T1000 (cell line): ENCODE results near the gene GUCA1A.
"Not testable (repeated sequence)": the region's sequence is repeated elsewhere in the genome, so short reads cannot be mapped to it uniquely, and the experiment has no call there.

ENCODE experiments used
- DNase-seq: peaks from one replicate; lab custom pipeline; 2025; ENCODE audit warnings: mixed read lengths; lab: John Stamatoyannopoulos, UW

GUCA1A gene

DNA sequence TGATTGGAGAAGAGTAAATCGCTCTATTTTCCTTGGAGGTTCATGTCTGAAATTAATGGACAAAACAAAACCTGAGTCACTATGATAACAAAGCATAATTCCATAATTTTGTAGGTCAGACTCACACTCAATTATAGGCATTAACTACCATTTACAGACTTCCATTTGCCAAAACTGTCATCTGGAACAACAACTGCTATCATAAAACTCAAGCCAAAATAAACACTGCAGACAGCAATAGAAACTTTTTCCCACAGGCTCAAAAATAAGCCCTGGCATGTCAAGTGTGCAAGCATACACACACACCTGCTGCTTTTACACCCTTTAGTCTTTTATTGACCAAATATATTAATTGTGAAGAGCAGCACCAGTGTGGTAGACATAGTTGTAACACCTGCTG, 37.4 kb downstream of the GUCA1A start:
- no peak for DNase-seq

DNA sequence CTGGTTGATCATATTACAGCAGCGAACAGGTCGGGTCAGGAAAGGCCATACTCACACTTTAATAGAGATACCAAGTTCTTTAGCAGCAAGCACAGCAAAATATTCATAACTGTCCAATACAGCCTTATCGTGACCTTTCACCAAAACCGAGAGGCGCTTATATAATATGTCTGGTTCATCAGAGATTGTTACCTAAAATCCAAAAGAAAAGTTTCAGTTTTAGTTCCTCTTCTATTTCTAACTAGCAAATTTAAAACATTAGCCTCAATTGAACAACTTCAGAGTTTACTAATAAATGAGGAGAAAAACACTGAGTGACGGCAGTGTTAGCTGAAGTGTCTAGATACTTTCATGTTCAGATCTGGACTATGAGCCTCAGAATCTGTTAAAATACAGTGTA, 38.6 kb downstream of the GUCA1A start:
- DNase-seq: no peak

DNA sequence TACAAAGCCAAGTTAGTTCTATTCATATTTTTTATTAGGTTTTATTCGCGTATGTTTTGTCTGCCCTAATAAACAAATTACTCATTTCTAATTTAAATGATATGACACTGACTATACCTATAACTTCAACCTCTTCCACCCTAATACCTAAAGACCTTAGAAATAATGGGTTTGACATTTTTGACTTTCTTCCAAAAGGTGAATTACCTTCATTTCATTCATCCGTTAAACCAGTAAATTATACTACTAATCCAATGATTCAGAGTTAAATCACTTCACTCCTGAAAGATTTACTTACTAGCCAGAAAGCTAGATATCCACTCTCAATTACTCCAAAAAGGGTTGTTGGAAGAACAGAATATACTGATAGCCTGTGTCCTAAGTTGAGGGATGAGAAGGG, 39.3 kb downstream of the GUCA1A start:
- no peak for DNase-seq

DNA sequence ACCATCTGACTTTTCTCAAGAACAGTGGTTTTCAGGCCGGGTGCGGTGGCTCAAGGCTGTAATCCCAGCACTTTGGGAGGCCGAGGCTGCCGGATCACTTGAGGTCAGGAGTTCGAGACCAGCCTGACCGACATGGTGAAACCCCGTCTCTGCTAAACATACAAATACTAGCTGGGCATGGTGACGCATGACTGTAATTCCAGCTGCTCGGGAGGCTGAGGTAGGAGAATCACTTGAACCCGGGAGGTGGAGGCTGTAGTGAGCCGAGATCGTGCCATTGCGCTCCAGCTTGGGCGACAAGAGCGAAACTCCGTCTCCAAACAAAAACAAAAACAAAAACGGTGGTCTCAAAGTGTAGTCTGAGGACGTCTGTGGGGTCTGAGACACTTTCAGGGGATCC, 43.3 kb downstream of the GUCA1A start:
- DNase-seq: not testable (repeated sequence)

DNA sequence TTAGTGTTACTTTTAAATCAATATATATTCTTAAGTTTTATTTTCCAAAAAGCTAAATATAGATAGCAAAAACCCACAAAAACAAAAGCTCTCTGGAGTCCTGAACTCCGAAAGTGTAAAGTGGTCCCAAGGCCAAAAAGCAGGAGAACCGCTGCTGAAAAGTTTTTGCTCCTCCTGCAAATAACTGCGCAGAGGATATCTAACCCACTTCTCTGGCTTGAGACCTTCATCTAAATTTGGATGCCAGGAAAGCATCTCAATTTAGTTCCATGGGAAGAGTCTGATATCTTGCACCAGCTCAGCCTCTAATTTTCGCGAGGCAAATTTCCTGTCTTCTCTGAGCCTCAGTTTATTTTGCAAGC, 44.0 kb downstream of the GUCA1A start:
- no peak for DNase-seq

DNA sequence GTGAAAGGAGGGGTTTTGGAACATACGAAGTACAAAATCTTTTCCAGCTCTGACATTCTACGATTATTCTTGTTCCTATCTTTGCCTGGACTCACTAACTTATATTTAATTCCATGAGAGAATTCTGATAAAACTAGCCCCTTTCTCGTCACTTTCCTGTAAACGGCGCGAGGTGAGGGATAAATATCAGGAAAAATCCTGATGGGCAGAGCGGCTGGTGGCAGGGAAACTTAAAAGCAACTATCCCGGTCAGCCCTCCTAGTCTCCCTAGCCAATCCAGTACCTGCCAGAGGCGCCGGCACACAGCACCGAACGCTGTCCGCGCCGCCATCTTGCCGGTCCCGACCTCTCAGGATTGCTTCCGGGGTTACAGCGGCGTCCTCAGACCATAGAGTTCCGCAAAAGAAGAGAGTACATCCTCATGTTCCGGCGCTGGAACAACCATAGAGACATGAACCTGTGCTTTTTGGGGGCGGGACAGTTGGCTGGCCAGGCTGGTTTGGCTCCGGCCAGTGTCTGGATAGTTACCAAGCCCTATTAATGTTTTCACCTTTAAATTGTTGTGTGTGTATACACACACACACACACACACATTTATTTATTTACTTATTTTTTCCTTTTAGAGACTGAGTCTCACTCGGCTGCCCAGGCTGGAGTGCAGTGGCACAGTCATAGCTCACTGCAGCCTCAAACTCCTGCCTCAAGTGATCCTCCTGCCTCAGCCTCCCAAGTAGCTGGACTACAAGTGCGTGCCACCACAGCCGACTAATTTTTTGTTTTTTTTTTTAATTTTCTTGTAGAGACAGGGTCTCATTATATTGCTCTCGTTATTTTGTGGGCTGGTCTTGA, 44.6 kb downstream of the GUCA1A start, which contains the start of gene MRPS10:
Gene MRPS10 (minus strand): TSS at position 343 of the 849 bp plus-strand sequence. CDS start 12 bp downstream, at position 331.
- peak; percentile 88 for DNase-seq

DNA sequence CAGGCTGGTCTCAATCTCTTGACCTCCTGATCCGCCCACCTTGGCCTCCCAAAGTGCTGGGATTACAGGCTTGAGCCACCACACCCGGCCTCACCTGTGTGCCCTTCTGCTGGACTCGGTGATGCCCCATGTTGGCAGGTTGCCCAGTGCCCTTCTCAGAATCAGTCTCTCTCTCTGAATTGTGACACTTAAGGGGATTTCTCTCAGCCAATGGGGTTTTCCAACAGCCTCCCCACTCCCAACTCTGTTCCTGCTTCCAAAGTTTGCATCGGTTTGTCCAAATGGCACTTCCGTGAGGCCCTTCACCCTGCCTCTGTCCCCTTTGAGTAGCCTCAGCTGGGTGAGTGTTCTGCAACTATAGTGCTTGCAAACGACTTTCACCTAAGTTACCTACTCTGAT, 47.6 kb downstream of the GUCA1A start:
- no peak for DNase-seq

DNA sequence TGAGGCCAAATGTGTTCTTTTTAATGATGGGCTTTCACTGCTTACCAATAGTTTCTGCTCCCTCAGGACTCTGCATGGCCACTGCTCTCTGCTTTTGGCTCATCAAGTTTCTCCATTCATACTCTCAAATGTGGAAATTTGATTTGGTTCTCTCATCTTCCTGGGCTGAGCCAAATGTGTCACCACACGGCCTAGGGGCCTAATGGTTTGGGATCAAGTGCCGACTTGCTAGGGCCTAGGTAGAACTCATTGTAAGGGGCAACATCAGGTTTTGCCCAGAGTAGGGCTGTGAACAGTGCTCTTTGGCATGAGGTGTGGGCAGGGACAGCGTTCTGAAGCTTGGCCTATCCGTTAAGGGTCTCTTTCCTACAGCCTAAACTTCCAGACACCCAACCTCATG, 48.4 kb downstream of the GUCA1A start:
- DNase-seq: no peak

DNA sequence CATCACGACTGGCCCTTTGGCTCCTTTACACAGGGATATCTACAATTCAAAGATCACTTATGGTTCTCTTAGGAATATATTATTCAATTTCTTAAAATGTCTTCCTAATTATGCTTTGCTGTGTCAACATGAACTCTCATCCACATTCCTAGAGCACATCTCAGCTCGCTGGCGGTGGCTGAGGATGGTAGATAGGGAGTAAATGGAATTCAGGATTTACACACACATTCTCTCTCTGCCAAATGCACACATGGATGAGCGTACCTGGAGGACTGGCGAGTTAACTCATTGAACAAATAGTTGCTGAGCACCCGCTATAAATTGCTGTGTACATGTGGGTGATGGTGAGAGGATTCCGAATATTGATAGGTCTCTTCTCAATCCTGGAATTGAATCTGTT, 49.3 kb downstream of the GUCA1A start:
- DNase-seq: no peak

DNA sequence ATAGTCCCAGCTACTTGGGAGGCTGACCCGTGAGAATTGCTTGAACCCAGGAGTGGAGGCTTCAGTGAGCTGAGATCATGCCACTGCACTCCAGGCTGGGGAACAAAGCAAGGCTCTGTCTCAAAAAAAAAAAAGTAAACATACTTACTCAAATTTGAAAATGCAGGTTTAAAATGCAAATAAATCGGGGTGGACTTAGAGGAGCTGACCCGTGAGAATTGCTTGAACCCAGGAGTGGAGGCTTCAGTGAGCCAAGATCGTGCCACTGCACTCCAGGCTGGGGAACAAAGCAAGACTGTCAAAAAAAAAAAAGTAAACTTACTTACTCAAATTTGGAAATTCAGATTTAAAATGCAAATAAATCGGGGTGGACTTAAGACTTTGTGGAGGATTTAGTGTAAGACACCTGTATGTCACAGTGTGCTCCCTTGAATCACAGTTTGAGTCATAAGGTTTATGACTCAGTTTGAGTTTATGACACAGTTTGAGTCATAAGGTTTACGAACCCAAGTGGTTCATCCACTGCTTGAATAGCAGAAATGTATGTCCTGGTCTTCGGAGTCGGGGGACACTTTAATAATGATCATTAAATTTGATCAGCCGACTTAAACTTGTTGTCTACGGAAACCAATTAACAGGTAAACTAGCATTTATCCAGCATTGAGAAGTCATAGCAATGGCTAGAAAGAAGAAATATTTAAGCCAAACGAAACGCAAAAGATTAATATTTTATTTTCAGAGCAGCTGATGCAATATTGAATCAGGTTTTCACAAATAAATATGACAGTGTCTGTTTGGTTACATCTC, 51.3 kb downstream of the GUCA1A start:
- DNase-seq: no peak

DNA sequence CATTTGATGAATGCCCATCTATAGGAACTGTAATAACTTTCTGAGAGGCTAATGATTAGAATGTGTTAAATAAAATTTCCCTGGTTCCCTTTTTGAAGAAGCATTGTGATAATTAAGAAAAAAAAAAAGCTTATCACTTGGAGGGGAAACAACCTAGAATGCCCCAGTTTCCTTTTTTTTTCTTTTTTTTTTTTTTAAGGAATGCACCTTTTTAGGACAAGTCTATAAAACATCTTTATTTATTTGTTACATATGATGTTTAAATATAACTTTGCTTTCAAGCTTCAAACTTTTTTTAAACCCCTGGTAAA, 51.8 kb downstream of the GUCA1A start:
- DNase-seq: no peak

DNA sequence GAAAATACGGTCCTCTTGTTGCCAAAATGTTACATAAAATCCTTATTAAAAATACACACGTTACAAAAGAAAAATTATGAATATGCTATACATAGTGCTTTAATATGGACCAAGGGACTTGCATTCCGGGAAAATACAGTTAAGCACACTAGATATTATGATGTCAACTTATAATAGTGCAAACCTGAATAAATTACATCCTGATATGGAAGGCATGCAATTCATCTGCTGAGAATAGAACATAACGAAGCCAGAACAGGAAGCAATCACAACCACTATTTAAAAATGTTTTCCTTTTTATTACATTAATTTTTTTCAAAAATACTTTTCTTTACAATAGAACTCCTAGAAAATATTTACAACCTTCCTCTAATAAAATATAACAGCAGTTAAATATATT, 52.3 kb downstream of the GUCA1A start:
- no peak for DNase-seq

DNA sequence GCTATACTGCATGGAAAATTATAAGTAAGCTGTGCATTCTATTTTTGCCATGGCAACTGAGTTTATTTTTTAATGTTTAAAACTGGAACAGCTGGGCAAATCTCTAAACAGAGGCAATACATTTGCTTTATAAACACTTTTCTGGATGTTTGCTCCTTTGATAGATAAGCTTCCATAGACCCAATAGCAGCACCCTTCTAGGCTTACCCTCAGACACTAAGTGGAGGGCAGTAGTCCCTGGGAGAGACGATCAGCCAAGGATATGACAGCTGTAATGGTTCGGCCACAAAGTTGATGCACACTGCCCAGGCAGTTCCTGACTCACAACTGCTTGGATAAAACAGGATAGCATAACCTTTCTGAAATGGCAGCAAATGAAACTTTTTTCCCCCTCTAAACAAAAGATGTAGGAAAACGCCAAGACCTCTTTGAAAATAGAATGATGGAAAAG, 53.0 kb downstream of the GUCA1A start:
- no peak for DNase-seq

DNA sequence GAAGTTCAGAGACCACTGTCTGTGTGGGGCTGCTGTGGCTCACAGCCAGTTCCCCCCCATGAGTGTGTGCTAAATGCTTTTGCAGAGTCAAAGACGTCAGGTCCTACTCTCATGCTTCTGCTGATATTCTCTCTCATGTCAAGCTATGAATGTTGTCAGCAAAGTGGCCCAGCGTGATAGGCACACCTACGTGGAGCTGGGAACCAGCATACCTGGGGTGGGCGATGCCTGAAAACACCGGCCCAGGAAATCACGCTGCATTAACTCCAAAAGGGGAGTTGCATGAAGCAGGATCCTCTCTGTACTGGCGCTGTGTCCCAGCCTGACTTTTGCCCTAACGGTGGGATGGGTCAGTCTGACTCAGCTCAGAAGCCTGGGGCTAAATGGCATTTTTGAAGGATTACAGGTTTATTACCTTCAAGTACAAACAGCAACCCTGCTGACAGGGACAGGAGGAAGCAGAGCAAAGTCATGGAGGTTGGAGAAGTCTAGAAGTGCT, 53.5 kb downstream of the GUCA1A start:
- DNase-seq: peak; percentile 67

DNA sequence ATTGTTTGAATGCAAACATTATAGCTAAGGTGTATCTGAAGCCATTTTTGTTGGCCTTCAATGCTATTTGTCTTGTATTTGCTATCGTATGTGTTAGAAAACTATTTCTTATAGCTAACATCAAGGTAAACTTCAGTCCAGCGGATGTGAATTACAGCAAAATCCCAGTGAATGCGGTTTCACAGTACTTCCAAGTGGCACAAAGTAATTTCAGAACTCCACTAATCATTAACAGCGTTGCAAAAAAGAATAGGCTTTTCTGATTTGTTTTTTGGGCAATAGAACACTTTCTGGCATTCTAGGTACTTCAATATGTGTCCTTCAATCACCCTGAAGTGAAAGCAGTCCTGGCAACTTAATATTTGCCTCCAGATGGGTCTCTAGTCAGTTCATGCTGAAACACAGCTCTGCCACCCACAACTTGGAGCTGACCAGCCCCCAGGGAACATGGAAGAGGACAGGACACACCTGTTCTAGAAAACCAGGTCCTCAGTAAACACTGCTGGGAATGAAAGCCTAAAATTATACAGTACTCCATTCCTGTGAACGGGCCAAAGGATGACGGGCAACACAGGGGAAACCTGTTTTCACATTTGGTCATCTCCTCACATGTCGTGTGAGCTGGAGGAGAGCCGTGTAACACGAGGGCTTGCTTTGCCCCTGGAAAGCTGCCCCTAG, 54.1 kb downstream of the GUCA1A start:
- no peak for DNase-seq

DNA sequence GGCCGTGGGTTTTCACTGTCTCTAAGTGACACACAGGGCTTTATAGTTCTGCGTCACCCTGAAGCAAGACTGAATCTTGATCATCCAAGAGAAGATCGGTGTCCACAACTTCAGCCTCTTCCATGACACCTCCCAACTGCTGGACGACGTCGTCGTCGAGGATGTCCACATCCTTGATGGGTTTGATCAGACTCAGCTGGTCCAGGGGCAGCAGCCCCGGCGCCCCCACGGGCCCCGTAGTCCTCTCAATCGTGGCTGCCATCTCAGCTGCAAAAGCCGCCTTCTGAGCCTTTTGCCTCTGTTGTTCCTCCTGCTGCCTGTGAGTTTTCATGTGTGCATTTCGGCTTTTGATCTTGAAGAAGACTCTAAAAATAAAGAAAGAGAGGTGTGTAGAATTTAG, 55.1 kb downstream of the GUCA1A start:
- no peak for DNase-seq
